IPS DF 6.9 (cell line): ENCODE data around the gene NEDD9.

Experiments
- DNase-seq: peaks from one replicate; pipeline ENCODE4 v3.0.0-alpha.2; 2013; ENCODE audit warnings: low read depth, low spot score
- H3K27ac ChIP-seq: one replicate; pipeline ENCODE4 v1.5.1; 2013; ENCODE audit warnings: low read length, control low read depth
- H3K27me3 ChIP-seq: 2 replicates; pipeline ENCODE4 v1.6.1; 2013; ENCODE audit warnings: mild to moderate bottlenecking, low read length; ENCODE audit not compliant: control insufficient read depth, insufficient read depth
- H3K36me3 ChIP-seq: 2 replicates; pipeline ENCODE4 v1.6.1; 2013; ENCODE audit warnings: low read length; ENCODE audit not compliant: control insufficient read depth, insufficient read depth
- H3K4me1 ChIP-seq: 2 replicates; pipeline ENCODE4 v1.6.1; 2013; ENCODE audit warnings: low read length; ENCODE audit not compliant: control insufficient read depth, insufficient read depth
- H3K4me3 ChIP-seq: 2 replicates; pipeline ENCODE4 v1.5.1; 2013; ENCODE audit warnings: mild to moderate bottlenecking, low read length
- H3K9me3 ChIP-seq: 2 replicates; pipeline ENCODE4 v1.6.1; 2013; ENCODE audit warnings: low read length, inconsistent platforms; ENCODE audit not compliant: control insufficient read depth, insufficient read depth
- WGBS: extraction: QIAGEN DNeasy Blood & Tissue Kit; methylation state at CpG from one replicate; pipeline ENCODE4 v1.1.7; 2013; ENCODE audit warnings: mixed read lengths, missing lambda C conversion rate; ENCODE audit not compliant: insufficient read length, insufficient coverage; 5-methylcytosine and 5-hydroxymethylcytosine counted together

Gene NEDD9

DNA sequence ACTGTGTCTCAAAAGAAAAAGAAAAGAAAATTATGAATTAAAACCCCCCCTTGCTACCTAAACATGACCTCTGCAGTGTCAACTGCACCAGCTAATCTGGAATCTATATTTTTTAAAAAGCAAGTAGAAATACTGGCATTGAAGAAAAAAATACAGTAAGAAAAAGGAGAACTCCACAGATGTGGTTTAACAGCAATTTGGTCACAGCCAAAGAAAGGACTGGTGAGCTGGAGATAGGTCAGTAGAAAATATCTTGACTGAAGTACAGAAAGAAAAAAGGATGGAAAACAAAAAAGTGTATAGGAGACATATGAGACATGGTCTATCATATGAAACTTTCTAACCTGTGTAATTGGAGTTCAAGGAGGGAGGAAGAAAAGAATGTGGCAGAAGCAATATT is 76.9 kb downstream of the NEDD9 start:
- H3K4me1 ChIP-seq, result peaks cover 4% of the 10 kb centered on the region; the same call in 1 of the 2 replicates
- H3K27me3 ChIP-seq, result no peaks in the 10 kb centered on the region
- DNase-seq, result no peak
- no peak overlapping the region for H3K4me3 ChIP-seq
- no peaks in the 10 kb centered on the region for H3K9me3 ChIP-seq
- H3K36me3 ChIP-seq, result no peaks in the 10 kb centered on the region
- H3K27ac ChIP-seq, result no peak overlapping the region

DNA sequence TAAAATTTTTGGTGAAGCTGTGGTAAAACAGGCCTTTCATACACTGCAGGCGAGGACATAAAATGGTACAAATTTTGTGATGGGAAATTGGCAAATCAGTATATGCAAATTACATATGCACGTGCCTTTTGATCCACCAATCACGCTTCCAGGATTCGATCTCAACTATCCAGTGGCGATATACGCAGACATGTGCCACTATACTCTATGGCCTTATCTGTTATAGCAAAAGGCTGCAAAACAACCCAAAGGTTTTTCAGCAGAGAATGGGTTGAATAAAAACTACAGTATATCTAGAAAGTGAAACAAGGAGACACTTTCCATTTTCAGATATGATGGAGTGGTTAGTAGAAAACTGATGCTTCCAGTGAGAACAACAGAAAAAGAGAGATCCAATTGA is 79.0 kb downstream of the NEDD9 start:
- no peaks in the 10 kb centered on the region for H3K27me3 ChIP-seq
- H3K4me1 ChIP-seq, result peaks cover 4% of the 10 kb centered on the region; the same call in 1 of the 2 replicates
- H3K27ac ChIP-seq, result no peak overlapping the region
- DNase-seq, result no peak
- no CpG with 5 or more reads among the region's 6 CpGs for WGBS
- H3K9me3 ChIP-seq, result no peaks in the 10 kb centered on the region
- H3K36me3 ChIP-seq, result no peaks in the 10 kb centered on the region
- no peak overlapping the region for H3K4me3 ChIP-seq

DNA sequence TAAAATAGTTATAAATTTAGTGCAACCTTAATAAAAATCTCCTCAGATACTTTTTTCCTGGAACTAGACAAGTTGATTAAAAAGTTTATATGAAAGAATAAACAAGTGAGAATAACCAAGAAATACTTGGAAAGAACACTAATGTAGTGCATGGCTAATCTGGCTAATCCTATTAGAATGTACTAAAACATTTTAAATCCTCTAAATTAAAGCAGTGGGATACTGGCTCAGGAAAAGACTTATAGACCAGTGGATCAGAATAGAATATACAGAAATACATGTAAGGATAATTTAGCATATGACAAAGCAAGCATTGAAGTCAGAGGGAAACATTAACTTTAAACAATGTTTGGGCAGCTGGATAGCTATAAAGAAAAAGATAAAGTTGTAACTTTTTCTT is 79.9 kb downstream of the NEDD9 start:
- DNase-seq, result no peak
- H3K9me3 ChIP-seq, result no peaks in the 10 kb centered on the region
- no peaks in the 10 kb centered on the region for H3K36me3 ChIP-seq
- H3K4me1 ChIP-seq, result peaks cover 4% of the 10 kb centered on the region; the same call in 1 of the 2 replicates
- H3K27me3 ChIP-seq, result no peaks in the 10 kb centered on the region
- H3K27ac ChIP-seq, result no peak overlapping the region
- H3K4me3 ChIP-seq, result no peak overlapping the region

DNA sequence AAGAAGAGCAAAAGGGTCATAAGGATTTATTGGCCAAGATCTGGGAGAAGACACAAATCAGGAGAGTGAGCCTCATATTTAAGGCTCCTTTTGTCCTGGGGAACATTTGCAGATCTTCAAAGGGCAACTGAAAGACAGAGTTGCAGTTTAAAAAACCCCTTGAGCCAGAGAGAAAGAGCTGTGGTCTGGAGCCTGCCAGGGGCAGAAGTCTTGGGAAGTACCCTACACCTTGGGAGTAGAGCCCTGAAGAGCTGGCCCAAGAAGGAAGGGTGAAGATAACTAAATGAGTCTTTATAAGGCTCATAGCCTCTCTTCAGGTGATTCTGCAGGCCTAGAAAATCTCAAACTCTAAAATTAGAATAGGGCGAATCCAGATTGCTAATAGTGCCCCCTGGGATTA is 81.0 kb downstream of the NEDD9 start:
- no peaks in the 10 kb centered on the region for H3K9me3 ChIP-seq

DNA sequence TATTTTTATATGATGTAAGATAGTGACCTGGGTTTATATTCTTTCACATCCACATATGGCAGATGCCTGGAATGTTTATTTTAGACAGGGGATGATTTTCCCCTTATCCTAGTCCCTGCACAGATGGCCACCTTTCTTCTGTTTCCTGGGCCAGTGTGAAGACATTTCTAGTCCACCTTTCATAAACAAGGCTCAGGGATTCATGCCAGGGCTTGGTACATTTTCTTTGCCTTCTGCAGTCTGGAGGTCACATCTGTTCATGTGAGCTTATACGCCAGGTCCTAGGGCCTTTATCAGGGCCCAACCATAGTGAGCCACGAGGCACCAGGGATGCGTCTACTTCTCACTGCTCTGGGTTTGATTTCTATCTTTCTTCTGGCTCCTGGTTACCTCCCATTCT is 82.9 kb downstream of the NEDD9 start:
- no CpG with 5 or more reads among the region's 3 CpGs for WGBS
- H3K27ac ChIP-seq, result no peak overlapping the region
- no peaks in the 10 kb centered on the region for H3K27me3 ChIP-seq
- peaks cover 6% of the 10 kb centered on the region; the same call in 1 of the 2 replicates for H3K4me1 ChIP-seq
- H3K9me3 ChIP-seq, result no peaks in the 10 kb centered on the region
- no peaks in the 10 kb centered on the region for H3K36me3 ChIP-seq
- H3K4me3 ChIP-seq, result no peak overlapping the region
- DNase-seq, result no peak

More for the DNA sequence above, 81.0 kb downstream of the NEDD9 start:
- H3K36me3 ChIP-seq, result no peaks in the 10 kb centered on the region
- H3K27ac ChIP-seq, result no peak overlapping the region
- no peak overlapping the region for H3K4me3 ChIP-seq
- H3K27me3 ChIP-seq, result no peaks in the 10 kb centered on the region
- H3K4me1 ChIP-seq, result peaks cover 4% of the 10 kb centered on the region; the same call in 1 of the 2 replicates
- DNase-seq, result no peak
- WGBS, result no CpG with 5 or more reads among the region's 1 CpG

DNA sequence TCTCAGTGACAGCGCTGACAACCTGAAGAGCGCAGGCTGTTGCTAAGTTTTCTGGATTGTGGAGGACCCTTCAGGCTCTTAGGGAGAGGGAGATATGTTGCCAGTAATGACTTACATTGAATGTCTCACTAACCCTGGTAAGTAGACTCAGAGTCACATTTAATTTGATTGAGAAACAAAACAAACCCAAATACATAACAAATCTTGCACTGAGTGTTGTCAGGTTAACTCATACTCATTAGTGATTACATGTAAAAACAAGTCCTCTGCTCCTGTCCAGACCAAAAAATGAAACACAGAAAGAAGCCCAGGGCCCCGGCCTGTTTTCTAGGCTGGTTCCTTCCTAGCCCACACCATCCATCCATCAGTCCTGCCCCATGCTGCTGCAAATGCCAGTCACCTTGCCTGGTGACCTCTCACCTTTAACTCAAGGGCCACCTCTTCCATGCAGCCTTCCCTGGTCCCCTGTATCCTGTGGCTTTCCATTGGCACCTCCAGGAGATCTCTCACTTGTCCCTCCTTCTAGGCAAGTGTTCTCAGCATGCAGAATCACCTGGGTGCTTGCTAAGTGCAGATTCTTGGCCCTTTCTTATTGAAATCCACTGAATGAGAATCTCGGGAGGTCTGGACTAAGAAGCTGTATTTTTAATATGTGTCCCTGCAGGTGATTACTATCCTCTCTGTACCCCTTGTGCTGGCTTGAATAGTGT is 86.2 kb downstream of the NEDD9 start:
- no peak overlapping the region for H3K27ac ChIP-seq

DNA sequence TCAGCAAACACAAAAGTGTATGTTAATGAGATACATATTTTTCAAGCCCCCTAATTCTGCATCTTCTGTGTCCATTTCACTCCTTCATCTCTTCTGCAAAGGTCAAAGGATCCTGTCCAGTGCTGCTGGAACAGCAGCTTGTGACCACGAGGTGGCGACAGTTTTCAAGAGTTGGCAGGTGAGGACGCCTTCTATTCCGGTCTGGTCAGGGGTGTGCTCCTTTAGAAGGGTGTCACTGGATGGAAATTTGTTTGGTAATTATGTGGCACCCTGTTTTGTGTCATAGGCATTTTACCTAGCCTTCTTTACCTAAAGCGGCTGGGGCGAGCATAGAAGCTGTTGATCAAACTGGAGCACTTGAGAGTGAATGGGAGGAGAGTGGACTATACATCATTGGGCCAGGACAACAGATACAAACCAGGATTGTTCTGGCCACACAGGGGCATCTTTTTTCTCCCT is 88.0 kb downstream of the NEDD9 start:
- peak; percentile 63 for DNase-seq
- no peaks in the 10 kb centered on the region for H3K36me3 ChIP-seq
- peaks cover 4% of the 10 kb centered on the region; the same call in 1 of the 2 replicates for H3K4me1 ChIP-seq
- no peak overlapping the region for H3K4me3 ChIP-seq
- WGBS, result no CpG with 5 or more reads among the region's 6 CpGs
- H3K27ac ChIP-seq, result no peak overlapping the region
- H3K27me3 ChIP-seq, result no peaks in the 10 kb centered on the region
- no peaks in the 10 kb centered on the region for H3K9me3 ChIP-seq

More for the DNA sequence above, 86.2 kb downstream of the NEDD9 start:
- Histone ChIP-seq H3K4me1 (peaks cover 4% of the 10 kb centered on the region; the same call in 1 of the 2 replicates), H3K27me3 (no peaks in the 10 kb centered on the region), H3K4me3 (no peak overlapping the region), H3K36me3 (no peaks in the 10 kb centered on the region), H3K9me3 (no peaks in the 10 kb centered on the region)
- no CpG with 5 or more reads among the region's 4 CpGs for WGBS
- DNase-seq, result no peak

DNA sequence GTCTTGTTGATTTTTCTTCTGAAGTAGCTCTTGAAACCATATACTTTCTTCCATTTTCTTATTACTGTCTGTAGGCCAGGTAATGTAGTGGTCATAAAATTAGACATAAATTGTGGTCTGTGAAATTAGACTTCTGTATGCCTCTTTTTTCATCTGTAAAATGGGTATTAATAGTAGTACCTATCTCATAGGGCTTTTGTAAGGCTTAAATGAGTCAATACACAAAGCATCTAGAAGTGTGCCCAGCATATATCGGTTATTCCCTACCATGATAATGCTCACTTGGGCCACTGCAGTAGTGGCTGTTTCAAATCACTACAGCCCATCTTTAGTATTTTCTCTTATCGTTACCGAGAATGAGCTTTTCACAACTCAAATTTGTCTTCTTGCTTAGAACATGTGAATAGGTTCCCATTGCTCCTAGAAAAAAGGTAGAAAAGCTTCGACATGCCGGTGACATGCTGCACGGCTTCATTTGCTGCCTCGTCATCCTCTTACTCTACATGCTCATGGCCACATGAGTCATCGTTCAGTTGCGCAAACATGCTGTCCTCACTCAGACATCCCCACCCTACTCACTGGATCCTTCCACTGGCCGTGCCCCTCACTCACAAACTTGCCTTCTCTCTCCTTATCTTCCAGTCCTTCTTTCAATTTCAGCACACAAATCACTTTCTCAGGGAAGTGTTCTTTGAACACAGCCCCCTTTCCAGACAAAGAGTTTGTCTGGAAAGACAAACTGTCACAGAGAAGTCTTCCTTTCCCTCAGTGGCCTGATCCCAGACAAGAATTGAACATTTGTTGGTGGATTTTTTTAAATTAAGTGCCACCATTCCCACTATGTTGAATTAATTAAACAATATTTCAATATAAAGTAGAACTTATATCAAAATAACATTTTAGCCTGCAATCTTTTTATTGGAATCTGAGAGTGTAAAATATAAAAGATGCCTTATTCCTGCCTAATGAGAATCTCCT is 88.8 kb downstream of the NEDD9 start:
- no peak overlapping the region for H3K4me3 ChIP-seq
- peaks cover 4% of the 10 kb centered on the region; the same call in 1 of the 2 replicates for H3K4me1 ChIP-seq
- no peak overlapping the region for H3K27ac ChIP-seq
- no peaks in the 10 kb centered on the region for H3K36me3 ChIP-seq
- H3K27me3 ChIP-seq, result no peaks in the 10 kb centered on the region
- WGBS, result no CpG with 5 or more reads among the region's 10 CpGs
- no peak for DNase-seq
- no peaks in the 10 kb centered on the region for H3K9me3 ChIP-seq

DNA sequence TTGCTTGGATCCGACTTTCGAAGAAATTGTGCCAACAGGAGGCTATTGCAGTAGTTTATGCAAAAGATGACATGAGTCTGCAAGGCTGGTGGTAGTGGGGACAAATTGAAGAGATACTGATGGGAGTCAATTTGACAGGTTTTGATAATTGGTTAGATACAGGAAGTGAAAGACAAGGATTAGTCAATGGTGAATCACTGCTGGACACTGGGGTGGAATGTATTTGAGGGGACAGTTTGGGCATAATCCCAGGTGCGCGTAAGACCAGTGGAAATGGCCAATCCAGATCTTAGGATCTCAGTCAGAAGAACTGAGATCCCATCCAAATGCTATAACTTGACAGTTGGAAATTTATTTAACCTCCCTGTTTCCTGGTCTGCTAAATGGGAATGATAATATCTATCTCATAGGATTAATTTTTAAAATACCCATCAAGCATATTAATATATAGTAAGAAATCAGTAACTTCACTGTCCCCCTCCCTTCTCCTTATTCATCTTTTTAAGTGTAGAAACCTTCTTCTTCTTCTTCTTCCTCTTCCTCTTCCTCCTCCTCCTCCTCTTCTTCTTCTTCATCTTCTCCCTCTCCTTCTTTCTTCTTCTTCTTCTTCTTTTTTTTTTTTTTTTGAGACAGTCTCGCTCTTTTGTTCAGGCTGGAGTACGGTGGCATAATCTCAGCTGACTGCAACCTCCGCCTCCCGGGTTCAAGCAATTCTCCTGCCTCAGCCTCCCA is 90.0 kb downstream of the NEDD9 start:
- peaks cover 4% of the 10 kb centered on the region; the same call in 1 of the 2 replicates for H3K4me1 ChIP-seq
- WGBS, result no CpG with 5 or more reads among the region's 8 CpGs
- no peak for DNase-seq
- H3K9me3 ChIP-seq, result no peaks in the 10 kb centered on the region
- no peaks in the 10 kb centered on the region for H3K27me3 ChIP-seq
- H3K27ac ChIP-seq, result no peak overlapping the region
- H3K36me3 ChIP-seq, result no peaks in the 10 kb centered on the region
- H3K4me3 ChIP-seq, result no peak overlapping the region

DNA sequence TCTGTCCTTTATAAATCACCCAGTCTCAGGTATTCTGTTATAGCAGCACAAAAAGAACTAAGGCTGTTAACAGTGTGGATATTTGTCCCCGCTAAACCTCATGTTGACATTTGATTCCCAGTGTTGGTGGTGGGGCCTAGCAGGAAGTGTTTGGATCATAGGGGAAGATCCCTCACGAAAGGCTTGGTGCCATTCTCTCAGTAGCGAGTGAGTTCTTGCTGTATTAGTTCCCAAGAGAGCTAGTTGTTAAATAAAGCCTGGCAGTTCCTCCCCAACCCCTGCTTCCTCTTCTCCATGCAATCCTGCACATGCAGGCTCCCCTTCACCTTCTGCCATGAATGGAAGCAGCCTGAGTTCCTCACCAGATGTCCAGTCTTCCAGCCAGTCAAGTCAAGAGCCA is 91.2 kb downstream of the NEDD9 start:
- Histone ChIP-seq H3K36me3 (no peaks in the 10 kb centered on the region), H3K27ac (no peak overlapping the region), H3K9me3 (no peaks in the 10 kb centered on the region), H3K27me3 (no peaks in the 10 kb centered on the region), H3K4me1 (peaks cover 3% of the 10 kb centered on the region; the same call in 1 of the 2 replicates), H3K4me3 (no peak overlapping the region)
- whole genome bisulfite sequencing, result no CpG with 5 or more reads among the region's 3 CpGs
- DNase-seq, result no peak
